GF-D8 (cell line): ENCODE data around the gene AADACL4.
"Not testable (repeated sequence)": the region's sequence is repeated elsewhere in the genome, so short reads cannot be mapped to it uniquely, and the experiment has no call there.

ENCODE experiments used
- DNase-seq: peaks from one replicate; lab custom pipeline; 2025; lab: John Stamatoyannopoulos, UW

The AADACL4 gene

GRCh38 chr1:12658531-12659453 is 14.9 kb downstream of the AADACL4 start:
- no peak for DNase-seq

- no peak for DNase-seq
Observed at GRCh38 chr1:12661606-12662219, 17.8 kb downstream of the AADACL4 start.

- no peak for DNase-seq
Observed at GRCh38 chr1:12662556-12662955, 18.7 kb downstream of the AADACL4 start.

DNA sequence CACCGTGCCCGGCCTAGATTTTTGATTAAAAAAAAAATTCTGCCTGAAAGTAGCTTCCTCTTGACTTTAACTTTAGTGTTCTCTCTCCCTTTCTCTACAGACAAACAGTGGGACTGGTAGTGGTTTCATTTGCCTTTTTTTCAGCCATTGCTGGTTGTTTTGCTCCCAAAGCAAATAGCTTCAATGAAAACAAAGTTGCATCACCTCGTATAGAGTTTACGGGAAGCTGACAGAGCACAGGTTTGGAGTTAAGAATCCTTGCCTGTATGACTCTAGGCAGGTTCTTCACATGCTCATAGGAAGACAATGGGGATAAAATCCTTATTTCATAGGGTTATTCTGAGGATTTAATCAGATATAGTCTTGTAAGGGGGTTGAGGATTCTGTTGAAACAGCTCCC is 21.6 kb downstream of the AADACL4 start:
- no peak for DNase-seq

DNA sequence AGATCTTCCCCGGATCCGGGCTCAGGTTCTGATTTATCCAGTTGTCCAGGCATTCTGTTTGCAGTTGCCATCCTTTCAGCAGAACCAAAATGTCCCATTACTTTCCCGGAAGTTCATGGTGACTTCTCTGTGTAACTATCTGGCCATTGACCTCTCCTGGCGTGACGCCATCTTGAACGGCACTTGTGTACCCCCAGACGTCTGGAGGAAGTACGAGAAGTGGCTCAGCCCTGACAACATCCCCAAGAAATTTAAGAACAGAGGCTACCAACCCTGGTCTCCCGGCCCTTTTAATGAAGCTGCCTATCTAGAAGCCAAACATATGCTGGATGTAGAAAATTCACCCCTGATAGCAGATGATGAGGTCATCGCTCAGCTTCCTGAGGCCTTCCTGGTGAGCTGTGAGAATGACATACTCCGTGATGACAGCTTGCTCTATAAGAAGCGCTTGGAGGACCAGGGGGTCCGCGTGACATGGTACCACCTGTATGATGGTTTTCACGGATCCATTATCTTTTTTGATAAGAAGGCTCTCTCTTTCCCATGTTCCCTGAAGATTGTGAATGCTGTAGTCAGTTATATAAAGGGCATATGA is 22.4 kb downstream of the AADACL4 start:
- DNase-seq: no peak

DNA sequence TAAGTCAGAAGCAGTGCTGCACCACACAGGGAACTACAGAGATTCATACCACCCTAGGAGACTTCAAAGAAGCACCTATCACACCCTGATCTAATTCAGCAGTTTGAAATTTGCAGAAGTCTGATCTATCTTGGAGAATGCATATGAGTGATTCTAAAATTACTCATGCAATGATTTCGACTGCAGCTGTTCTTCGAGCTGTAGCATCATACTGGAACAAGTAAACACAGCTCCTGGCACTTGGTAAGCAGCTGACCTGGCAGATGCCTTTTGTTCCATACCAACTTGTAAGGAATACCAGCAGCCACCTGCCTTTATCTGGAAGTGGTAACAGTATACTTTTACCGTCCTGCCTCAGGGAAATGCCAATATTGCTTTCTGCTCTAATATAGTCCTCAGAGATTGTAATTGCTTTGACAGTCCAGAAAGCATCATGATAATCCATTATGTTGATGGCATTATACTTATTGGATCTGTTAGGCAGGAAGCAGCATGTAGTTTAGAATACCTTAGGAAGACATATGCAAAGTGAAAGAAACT is 25.7 kb downstream of the AADACL4 start:
- DNase-seq: no peak

DNA sequence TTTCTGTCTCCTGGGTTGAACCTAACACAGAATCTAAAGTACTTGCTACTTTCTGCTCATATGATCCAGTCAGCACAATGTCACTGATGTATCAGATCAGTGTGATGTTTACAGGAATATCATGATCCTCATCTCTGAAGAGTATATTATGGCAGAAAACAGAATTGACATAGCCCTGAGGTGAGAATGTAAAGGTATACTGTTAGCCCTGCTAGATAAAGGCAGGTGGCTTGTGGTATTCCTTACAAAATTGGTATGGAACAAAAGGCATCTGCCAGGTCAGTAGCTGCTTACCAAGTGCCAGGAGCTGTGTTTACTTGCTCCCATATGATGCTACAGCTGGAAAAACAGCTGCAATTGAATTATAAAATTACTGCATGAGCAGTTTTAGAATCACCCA is 30.5 kb downstream of the AADACL4 start:
- no peak for DNase-seq

DNA sequence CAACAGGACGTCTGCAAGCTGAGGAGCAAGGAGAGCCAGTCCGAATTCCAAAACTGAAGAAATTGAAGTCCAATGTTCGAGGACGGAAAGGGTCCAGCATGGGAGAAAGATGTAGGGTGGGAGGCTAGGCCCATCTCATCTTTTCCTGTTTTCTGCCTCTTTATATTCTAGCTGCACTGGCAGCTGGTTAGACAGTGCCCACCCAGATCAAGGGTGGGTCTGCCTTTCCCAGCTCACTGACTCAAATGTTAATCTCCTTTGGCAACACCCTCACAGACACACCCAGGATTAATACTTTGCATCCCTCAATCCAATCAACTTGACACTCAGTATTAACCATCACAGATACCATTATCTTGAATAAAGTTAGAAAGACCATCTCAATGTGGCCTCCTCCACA is 32.2 kb downstream of the AADACL4 start:
- not testable (repeated sequence) for DNase-seq

- DNase-seq: no peak
Observed at GRCh38 chr1:12677565-12677964, 33.7 kb downstream of the AADACL4 start.

DNA sequence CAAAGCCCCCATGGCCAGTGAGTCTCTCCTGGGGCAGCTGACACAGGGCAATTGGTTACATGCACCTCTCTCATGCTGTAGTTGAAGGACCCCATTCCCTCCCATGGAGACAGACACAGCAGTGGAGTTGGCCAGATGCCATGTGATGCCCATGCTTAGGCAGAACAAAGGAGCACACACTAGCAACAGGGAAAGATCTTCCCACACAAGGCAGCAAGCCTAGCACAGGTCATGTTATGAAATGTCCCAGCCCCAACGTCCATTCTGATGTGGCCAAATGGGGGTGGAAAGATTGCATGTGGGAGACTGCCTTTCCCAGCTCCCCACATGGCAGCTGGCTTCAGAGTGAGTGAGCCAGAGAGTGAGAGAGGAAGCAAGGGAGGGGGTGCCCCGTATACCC is 34.5 kb downstream of the AADACL4 start:
- no peak for DNase-seq

DNA sequence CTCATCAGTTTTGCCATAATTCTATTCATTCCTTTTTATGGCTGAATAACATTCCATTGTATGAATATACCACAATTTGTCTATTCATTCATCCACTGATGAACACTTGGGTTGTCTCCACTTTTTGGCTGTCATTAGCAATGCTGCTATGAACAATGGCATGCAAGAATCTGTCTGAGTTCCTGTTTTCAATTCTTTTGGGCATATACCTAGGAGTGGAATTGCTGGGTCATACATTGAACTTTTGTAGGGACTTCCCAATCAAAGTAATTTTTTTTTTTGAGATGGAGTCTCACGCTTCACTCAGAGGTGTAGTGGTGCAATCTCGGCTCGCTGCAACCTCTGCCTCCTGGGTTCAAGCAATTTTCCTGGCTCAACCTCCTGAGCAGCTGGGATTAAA is 34.9 kb downstream of the AADACL4 start:
- no peak for DNase-seq

GRCh38 chr1:12690156-12690555 is 46.3 kb downstream of the AADACL4 start:
- no peak for DNase-seq

DNA sequence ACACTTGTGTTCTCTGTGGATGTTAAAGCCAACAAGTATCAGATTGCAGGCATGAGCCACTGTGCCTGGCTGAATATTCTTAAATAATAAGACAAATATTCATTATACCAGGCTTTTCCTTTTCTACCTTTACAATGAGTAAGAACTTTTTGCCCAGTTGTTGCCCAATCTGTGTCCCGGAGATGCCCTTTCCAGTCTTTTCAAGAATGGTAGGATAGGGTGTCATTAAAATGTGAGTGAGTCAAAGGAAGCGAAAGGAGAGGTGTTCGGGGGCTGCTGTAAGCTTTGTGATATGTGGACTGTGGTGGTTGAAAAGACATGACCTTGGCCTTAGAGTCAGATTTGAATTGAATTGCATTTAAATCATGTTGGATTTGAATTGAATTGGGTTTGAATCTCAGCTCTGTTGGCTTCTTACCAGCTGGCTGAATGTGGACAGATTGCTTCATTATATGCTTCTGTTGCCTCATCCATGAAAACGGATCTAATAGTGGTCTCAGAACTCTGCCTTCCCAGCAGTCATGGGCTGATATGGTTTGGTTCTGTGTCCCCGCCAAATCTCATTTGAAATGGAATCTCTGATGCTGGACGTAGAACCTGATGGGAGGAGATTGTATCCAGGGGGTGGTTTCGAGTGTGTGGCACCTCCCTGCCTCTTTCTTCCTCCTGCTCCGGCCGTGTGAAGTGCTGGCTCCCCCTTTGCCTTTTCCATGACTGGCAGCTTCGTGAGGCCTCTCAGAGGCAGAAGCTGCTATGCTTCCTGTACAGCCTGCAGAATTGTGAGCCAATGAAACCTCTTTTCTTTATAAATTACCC is 49.3 kb downstream of the AADACL4 start:
- no peak for DNase-seq

DNA sequence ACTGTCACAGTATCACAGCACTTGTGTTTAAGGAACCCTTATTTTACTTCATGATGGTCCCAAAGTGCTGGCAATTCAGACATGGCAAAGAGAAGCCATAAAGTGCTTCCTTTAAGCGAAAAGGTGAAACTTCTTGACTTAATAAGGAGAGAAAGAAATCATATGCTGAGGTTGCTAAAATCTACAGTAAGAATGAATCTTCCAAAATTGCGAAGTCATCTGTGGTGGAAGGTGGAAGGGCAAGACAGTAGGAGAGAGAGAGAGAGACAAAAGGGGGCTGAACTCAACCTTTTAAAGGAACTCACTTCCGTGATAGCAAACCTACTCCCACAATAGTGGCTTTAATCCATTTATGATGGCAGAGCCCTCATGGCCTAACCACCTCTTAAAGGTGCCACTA is 52.8 kb downstream of the AADACL4 start:
- DNase-seq: no peak

DNA sequence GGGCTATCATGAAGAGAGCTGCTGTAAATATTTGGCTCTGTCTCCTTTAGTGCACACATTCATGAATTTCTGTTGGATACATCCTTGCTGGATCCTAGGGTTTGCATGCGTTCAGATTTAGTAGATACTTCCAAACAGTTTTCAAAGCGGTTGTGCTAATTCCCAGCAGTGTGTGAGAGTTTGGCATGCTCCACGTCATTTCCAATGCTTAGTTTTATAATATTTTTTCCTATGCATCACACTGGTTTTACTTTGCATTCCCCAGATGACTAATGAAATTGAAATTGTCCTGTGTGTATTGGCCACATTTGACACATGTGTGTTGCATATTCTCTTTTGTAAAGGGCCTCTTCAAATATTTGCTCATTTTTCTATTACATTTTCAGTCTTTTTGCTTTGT is 53.5 kb downstream of the AADACL4 start:
- no peak for DNase-seq

- no peak for DNase-seq
Observed at GRCh38 chr1:12703821-12704451, 60.1 kb downstream of the AADACL4 start.

GRCh38 chr1:12706061-12706460 is 62.2 kb downstream of the AADACL4 start:
- no peak for DNase-seq

GRCh38 chr1:12708396-12709090 is 64.7 kb downstream of the AADACL4 start:
- no peak for DNase-seq

DNA sequence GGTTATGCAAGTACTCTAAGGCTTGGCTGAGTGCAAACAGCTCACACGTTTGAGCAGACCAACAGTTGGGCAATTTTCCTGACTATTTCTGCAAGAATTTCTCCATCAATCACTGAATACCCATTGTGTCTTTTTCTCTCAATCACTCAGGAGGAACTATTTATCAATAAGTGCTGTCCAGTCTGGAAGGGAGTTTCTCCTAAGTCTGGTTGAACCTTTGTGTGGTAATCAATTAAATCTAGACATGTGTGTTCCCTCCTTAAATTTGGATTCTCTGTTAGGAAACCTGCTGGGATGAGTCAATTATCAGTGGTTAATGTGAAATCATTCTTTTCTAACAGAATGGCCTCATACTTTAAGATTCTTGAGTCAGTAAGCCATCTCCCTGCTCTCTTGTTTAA is 65.2 kb downstream of the AADACL4 start:
- DNase-seq: no peak

- DNase-seq: no peak
Observed at GRCh38 chr1:12709696-12710095, 65.8 kb downstream of the AADACL4 start.

DNA sequence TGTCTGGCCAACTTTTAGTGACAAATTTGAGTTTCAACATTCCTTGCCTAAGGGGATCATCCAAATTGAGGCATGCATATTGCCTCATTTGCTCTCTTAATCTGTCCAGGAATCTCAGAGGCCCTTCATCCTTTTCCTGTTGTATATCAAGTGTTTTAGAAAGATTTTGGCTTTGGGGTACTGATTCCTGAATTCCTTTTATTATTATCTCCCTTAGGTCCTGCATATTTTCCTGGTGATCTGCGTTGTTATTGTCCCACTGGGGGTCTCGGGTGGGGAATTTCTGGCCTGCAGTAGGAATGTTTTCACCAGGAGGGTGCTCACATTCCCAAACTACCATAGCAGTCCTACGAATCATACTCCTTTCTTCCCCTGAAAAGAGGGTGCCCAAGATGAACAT is 67.7 kb downstream of the AADACL4 start:
- DNase-seq: no peak
